GM23338 (cell line): ENCODE data around the gene OXCT1. TPM values are rescaled to one million over a fixed set of nuclear protein-coding genes. Genes with fewer than 3 reads are reported as not detected.

ENCODE experiments used
- ATAC-seq: fragments of 200-7000 bp; cut with Tn5 transposase; 3 replicates; pipeline ENCODE4 v1.9.1; 2020
- DNase-seq: peaks from one replicate; pipeline ENCODE4 v3.0.0-alpha.2; 2015; ENCODE audit warnings: low spot score
- H2AFZ ChIP-seq: fragments of 200-600 bp; sonication (generic); 2 replicates; pipeline ENCODE4 v1.8.0; 2016; ENCODE audit warnings: antibody characterized with exemption, mild to moderate bottlenecking, moderate library complexity
- H3F3A ChIP-seq: fragments of 200-600 bp; sonication (generic); replicated peaks from 2 replicates; pipeline ENCODE4 v1.8.0; 2017; ENCODE audit warnings: antibody characterized with exemption, mixed run types, low read depth
- H3K27ac ChIP-seq: fragments of 200-600 bp; sonication (generic); 2 replicates; pipeline ENCODE4 v1.6.1; 2016; ENCODE audit warnings: low read depth
- H3K27me3 ChIP-seq: fragments of 200-600 bp; sonication (generic); 2 replicates; pipeline ENCODE4 v1.8.0; 2016; ENCODE audit warnings: mild to moderate bottlenecking, mixed run types, moderate library complexity; ENCODE audit not compliant: insufficient read depth
- H3K36me3 ChIP-seq: fragments of 200-600 bp; sonication (generic); 2 replicates; pipeline ENCODE4 v1.8.0; 2016; ENCODE audit warnings: mild to moderate bottlenecking; ENCODE audit not compliant: insufficient read depth
- H3K4me1 ChIP-seq: fragments of 200-600 bp; sonication (generic); 2 replicates; pipeline ENCODE4 v1.8.0; 2016; ENCODE audit warnings: mild to moderate bottlenecking, moderate library complexity; ENCODE audit not compliant: insufficient read depth
- H3K4me2 ChIP-seq: fragments of 200-600 bp; sonication (generic); 2 replicates; pipeline ENCODE4 v1.7.1; 2017; ENCODE audit warnings: mixed run types
- H3K4me3 ChIP-seq: fragments of 200-600 bp; sonication (generic); 2 replicates; pipeline ENCODE4 v1.6.1; 2016; ENCODE audit warnings: mixed run types
- H3K79me2 ChIP-seq: fragments of 200-600 bp; sonication (generic); replicated peaks from 2 replicates; pipeline ENCODE4 v1.8.0; 2017; ENCODE audit warnings: mild to moderate bottlenecking; ENCODE audit not compliant: insufficient read depth
- H3K9me2 ChIP-seq: fragments of 200-600 bp; sonication (generic); 2 replicates; pipeline ENCODE4 v1.8.0; 2017; ENCODE audit not compliant: insufficient read depth
- H4K20me1 ChIP-seq: fragments of 200-600 bp; sonication (generic); replicated peaks from 2 replicates; pipeline ENCODE4 v1.8.0; 2017; ENCODE audit warnings: mild to moderate bottlenecking; ENCODE audit not compliant: insufficient read depth
- H3K27ac Mint-ChIP-seq: 2 replicates; pipeline ENCODE4 v1.8.0; 2020; ENCODE audit warnings: inconsistent platforms, mild to moderate bottlenecking, moderate library complexity, mixed read lengths
- H3K27me3 Mint-ChIP-seq: 3 replicates; pipeline ENCODE4 v1.8.0; 2022; ENCODE audit warnings: low read depth, mild to moderate bottlenecking, moderate library complexity, mixed read lengths, inconsistent platforms; ENCODE audit not compliant: insufficient read depth, poor library complexity
- H3K36me3 Mint-ChIP-seq: 3 replicates; pipeline ENCODE4 v1.8.0; 2021; ENCODE audit warnings: low read depth, mild to moderate bottlenecking, inconsistent platforms, moderate library complexity, mixed read lengths
- H3K4me1 Mint-ChIP-seq: 3 replicates; pipeline ENCODE4 v1.8.0; 2020; ENCODE audit warnings: mild to moderate bottlenecking, inconsistent platforms, mixed read lengths
- H3K4me3 Mint-ChIP-seq: 3 replicates; pipeline ENCODE4 v1.8.0; 2021; ENCODE audit warnings: moderate library complexity, mild to moderate bottlenecking, inconsistent platforms, mixed read lengths
- H3K9me3 Mint-ChIP-seq: 3 replicates; pipeline ENCODE4 v1.8.0; 2020; ENCODE audit warnings: moderate library complexity, mild to moderate bottlenecking, inconsistent platforms, mixed read lengths
- CREB1 ChIP-seq: fragments of 250-450 bp; sonication (Bioruptor Pico); IDR thresholded peaks from 2 replicates; pipeline ENCODE4 v1.5.0; 2020; ENCODE audit warnings: low read depth, mild to moderate bottlenecking, moderate library complexity
- CTCF ChIP-seq, 2 experiments: fragments of 200-600 bp in 1 of 2; sonication (generic) in 1 of 2; conservative IDR thresholded peaks; 2 replicates each; pipeline versions ENCODE4 v1.5.1 to v1.6.1; 2016 to 2017; ENCODE audit warnings: antibody characterized with exemption in 2 of 2, low read depth in 2 of 2, mild to moderate bottlenecking in 2 of 2, moderate library complexity in 1 of 2
- ETS1 ChIP-seq: IDR thresholded peaks from 2 replicates; pipeline ENCODE4 v1.6.1; 2016; ENCODE audit warnings: antibody characterized with exemption
- EZH2 ChIP-seq: fragments of 200-600 bp; sonication (generic); IDR thresholded peaks from one replicate; pipeline ENCODE4 v1.8.0; 2017; ENCODE audit warnings: antibody characterized with exemption, mild to moderate bottlenecking, low read depth; ENCODE audit not compliant: unreplicated experiment
- JUNB ChIP-seq: IDR thresholded peaks from one replicate; pipeline ENCODE4 v1.6.1; 2016; ENCODE audit warnings: antibody characterized with exemption; ENCODE audit not compliant: unreplicated experiment
- NANOG ChIP-seq: IDR thresholded peaks from 2 replicates; pipeline ENCODE4 v1.6.1; 2016; ENCODE audit warnings: antibody characterized with exemption, borderline replicate concordance
- POLR2AphosphoS5 ChIP-seq: IDR thresholded peaks from 2 replicates; pipeline ENCODE4 v1.6.1; 2016; ENCODE audit warnings: antibody characterized with exemption, low read depth
- REST ChIP-seq: IDR thresholded peaks from one replicate; pipeline ENCODE4 v1.6.1; 2018; ENCODE audit warnings: antibody characterized with exemption; ENCODE audit not compliant: unreplicated experiment
- STAT1 ChIP-seq: IDR thresholded peaks from one replicate; pipeline ENCODE4 v1.6.1; 2016; ENCODE audit warnings: antibody characterized with exemption; ENCODE audit not compliant: unreplicated experiment
- ZNF331 ChIP-seq: fragments of 250-450 bp; sonication (Bioruptor Pico); IDR thresholded peaks from 2 replicates; pipeline ENCODE4 v1.5.0; 2020; ENCODE audit warnings: low read depth, mild to moderate bottlenecking, moderate library complexity
- polyA plus RNA-seq: library from polyadenylated mRNA; unstranded; fragments of >200 nt; fragmentation: Nextera tagmentation; extraction: Ambion mirVana; gene quantifications from 2 replicates; pipeline ENCODE4 v1.2.1, GENCODE V29; 2016
- total RNA-seq: library from RNA; depleted of rRNA; stranded (reverse); fragments of >200 nt; shearing (Covaris generic); gene quantifications from 2 replicates; pipeline ENCODE4 v1.2.3, GENCODE V29; 2014

Gene OXCT1
- total and polyA plus RNA-seq, 2 experiments from 2014 or later = 11.6 to 37.0 TPM

- H3K4me1 ChIP-seq = no peaks in the 10 kb centered on the region
- ATAC-seq (no peak), DNase-seq (no peak)
- H3K27ac ChIP-seq = no peak overlapping the region
- H3K4me1 Mint-ChIP-seq = no peaks in the 10 kb centered on the region; the same call in 2 of the 3 replicates
- H3K36me3 Mint-ChIP-seq = no peaks in the 10 kb centered on the region
- H2AFZ ChIP-seq = no peak overlapping the region
- H3K9me3 Mint-ChIP-seq = no peaks in the 10 kb centered on the region
- no peak overlapping the region for H3K4me3 ChIP-seq
- no peaks in the 10 kb centered on the region for H4K20me1 ChIP-seq
- no peak overlapping the region for H3K27ac Mint-ChIP-seq
- no peaks in the 10 kb centered on the region for H3K27me3 Mint-ChIP-seq
- TF ChIP-seq EZH2 (no peak), CREB1 (CRISPR knock-in tag) (no peak), ZNF331 (no peak), NANOG (no peak), ETS1 (no peak), JUNB (no peak), POLR2AphosphoS5 (no peak), STAT1 (no peak)
- no peaks in the 10 kb centered on the region for H3F3A ChIP-seq
- H3K27me3 ChIP-seq = no peaks in the 10 kb centered on the region
- H3K9me2 ChIP-seq = no peaks in the 10 kb centered on the region
- H3K4me3 Mint-ChIP-seq = no peak overlapping the region
- H3K36me3 ChIP-seq = no peaks in the 10 kb centered on the region
- no peaks in the 10 kb centered on the region for H3K79me2 ChIP-seq
- no peak overlapping the region for H3K4me2 ChIP-seq
Measured at GRCh38 chr5:41817625-41818301, 52.5 kb downstream of the OXCT1 start.

- Histone ChIP-seq H3K27me3 (no peaks in the 10 kb centered on the region), H3K9me2 (no peaks in the 10 kb centered on the region), H3K4me1 (no peaks in the 10 kb centered on the region), H3K79me2 (no peaks in the 10 kb centered on the region), H3K36me3 (no peaks in the 10 kb centered on the region), H3K4me2 (no peak overlapping the region), H3K27ac (no peak overlapping the region), H3F3A (no peaks in the 10 kb centered on the region), H4K20me1 (no peaks in the 10 kb centered on the region), H2AFZ (no peak overlapping the region), H3K4me3 (no peak overlapping the region)
- no peaks in the 10 kb centered on the region for H3K4me1 Mint-ChIP-seq
- no peak overlapping the region for H3K4me3 Mint-ChIP-seq
- H3K27ac Mint-ChIP-seq = 0 out of 2 replicates have a peak overlapping the region, but pooled peaks have one; percentile 5
- no peak for DNase-seq
- no peaks in the 10 kb centered on the region for H3K36me3 Mint-ChIP-seq
- H3K9me3 Mint-ChIP-seq = no peaks in the 10 kb centered on the region
- no peak for ATAC-seq
- no peaks in the 10 kb centered on the region for H3K27me3 Mint-ChIP-seq
- TF ChIP-seq ETS1 (no peak), CTCF (conservative IDR thresholded peaks at IDR 0.05; ENCODE audit: low read depth in 2 of 2) (no peak), REST (no peak)
Measured at GRCh38 chr5:41815663-41816229, 54.5 kb downstream of the OXCT1 start.
